Measurements from ENCODE around the gene HMCN2.

The HMCN2 gene

DNA sequence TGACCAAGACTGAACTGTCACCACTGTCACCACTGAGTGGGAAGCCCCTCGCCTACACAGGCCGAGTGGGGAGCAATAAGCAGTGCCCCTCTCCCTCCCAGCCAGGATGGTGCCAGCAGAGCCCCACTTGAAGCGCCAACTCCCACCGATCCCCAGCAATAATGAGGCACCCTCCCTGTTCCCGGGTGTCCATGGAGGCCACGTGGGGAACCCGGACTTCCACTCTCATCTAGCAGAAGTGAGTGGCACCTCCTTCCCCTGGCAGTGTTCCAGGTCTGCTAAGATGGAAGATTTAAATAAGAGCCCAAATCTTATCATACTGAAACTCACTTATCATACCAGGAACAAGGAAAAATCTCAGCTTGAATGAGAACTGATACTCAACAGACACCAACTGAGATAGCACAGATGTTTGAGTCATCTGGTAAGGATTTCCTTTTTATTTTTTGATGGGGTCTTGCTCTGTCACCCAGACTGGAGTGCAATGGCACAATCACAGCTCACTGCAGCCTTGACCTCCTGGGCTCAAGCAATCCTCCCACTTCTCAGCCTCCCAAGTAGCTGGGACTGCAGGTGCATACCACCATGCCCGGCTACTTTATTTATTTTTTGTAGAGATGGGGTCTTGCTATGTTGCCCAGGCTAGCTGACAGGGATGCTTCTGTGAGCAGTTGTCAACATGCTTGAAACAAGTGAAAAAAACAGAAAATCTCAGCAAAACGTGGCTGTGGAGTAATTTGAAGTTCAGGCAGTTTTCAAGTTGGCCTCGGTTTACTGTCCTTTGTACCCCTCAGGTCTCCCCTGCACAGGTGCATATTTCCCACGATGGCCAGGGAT lies 149.6 kb downstream of the HMCN2 start:
- no peak for DNase-seq (ENCODE audit: low read depth, low spot score)
- no peak overlapping the region for H3K4me3 ChIP-seq (ENCODE audit: low read length)

DNA sequence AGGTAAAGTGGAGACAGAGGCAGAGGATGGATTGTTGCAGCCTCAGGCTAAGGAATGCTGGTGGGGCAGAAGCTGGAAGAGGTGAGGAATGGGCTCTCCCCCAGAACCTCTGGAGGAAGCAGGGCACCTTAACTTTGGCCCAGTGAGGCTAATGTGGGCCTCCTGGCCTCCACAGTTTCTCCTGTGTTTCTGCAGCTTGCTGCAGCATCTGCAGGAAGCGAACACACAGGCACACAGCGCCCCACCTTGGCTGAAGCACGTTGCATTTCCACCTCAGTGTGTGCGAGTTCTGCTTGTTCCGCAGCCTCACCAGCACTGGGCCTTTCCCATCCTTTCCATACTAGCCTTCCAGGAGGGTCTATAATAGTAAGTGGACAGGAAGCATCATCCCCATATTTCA lies 152.0 kb downstream of the HMCN2 start:
- no peak overlapping the region for H3K4me3 ChIP-seq (ENCODE audit: low read length)
- no peak for DNase-seq (ENCODE audit: low read depth, low spot score)

DNA sequence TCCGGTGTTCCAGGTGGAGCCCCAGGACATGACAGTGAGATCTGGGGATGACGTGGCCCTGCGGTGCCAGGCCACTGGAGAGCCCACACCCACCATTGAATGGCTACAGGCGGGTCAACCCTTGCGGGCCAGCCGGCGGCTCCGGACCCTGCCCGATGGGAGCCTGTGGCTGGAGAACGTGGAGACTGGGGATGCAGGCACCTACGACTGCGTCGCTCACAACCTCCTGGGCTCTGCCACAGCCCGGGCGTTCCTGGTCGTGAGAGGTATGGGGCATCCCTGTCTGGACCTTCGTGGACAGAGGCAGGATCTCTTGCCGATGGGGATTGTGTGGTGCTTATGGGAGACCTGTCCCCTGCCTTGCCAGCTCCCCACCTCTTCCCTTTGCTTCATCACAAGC lies 153.2 kb downstream of the HMCN2 start:
- DNase-seq (ENCODE audit: low read depth, low spot score): no peak

DNA sequence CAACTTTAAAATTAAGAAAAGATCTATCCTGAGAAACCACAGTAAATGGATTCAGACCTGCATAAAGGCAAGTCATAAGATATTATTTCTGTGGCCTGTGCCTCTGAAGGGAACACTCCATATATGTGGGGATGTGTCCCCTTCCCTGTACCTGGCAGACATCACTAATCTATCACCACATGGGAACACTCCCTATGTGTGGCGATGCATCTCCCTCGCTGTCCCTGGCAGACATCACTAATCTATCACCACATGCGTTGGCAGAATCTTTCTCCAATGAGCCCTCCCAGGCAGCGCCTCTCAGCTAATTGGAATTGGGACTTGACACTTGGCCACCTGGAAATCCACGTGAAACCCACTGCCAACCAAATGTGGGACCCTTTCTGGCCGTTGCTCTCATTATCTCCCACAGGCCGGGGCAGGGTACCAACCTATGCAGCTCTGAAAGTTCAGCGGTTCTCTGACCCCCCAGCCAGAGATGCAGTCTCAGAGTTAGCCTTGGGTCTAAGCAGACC lies 154.0 kb downstream of the HMCN2 start:
- no peak overlapping the region for H3K4me3 ChIP-seq (ENCODE audit: low read length)
- DNase-seq (ENCODE audit: low read depth, low spot score): no peak

More for the DNA sequence above, 153.2 kb downstream of the HMCN2 start:
- H3K4me3 ChIP-seq (ENCODE audit: low read length): no peak overlapping the region

DNA sequence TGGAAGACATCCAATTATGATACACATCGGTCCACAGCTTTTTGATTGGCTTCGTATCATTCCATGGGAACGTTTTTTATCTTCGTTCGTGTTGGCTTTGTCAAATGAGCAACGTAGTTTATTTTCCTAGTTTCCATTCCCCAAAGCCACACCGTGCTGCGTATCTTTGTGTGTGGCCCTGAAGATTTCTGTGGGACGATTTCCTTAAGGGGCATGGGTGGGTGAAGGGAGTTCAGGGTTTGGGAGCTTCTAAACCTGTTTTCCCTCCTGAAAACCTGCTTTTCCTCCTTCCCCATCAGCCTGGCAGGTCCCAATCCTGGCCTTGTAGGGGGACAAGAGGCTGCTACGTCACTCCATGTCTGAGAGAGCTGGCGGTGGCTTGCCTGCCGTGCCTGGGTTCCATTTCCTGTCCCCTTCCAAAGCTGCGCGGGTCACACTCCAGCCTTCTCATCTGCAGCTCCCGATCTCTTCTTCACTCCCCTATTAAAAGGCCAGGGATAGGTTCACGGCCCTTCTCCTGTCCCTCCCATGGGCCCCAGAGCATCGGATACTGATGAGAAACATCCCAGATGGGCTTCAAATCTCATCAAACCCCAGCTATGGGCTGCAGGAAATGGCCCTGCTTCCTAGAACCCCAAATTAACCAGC lies 155.7 kb downstream of the HMCN2 start:
- no peak for DNase-seq (ENCODE audit: low read depth, low spot score)
- H3K4me3 ChIP-seq (ENCODE audit: low read length): no peak overlapping the region

DNA sequence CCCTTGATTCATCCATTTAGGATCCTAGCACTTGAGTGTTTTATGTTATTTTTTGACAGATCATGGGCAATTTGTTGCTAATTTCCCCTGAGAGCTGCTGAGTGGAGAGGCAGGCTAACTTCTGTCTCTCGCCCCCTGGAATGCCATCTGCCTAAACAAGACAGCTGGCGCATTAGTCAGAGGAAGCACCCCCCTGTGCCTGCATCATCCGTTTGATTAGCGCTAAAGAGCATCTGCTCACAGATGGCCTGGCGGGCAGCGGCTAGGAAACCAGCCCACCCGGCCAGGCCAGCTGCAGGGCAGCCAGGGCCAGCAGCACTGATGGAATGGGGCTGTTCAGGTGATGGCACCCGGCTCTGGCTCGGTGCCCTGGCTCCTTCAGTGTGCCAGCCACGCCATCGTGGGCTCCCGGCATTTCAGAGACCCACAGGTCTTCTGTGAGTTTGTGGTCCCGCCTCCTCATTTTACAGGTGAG lies 156.3 kb downstream of the HMCN2 start:
- DNase-seq (ENCODE audit: low read depth, low spot score): no peak
- H3K4me3 ChIP-seq (ENCODE audit: low read length): no peak overlapping the region

DNA sequence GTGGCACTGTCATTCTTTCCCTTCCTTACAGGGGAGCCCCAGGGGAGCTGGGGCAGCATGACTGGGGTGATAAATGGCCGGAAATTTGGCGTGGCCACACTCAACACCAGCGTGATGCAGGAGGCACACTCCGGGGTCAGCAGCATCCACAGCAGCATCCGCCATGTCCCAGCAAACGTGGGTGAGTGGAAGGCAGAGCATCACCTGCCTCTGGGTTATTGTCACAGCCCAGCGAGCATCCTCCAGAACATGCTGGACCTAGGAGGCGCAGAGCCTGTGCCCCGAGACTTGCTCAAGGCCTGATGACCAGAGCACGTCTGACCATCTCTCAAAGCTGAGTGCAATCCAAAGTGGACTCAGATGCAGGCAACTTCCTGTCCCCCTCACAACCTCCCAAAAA lies 157.0 kb downstream of the HMCN2 start:
- DNase-seq (ENCODE audit: low read depth, low spot score): no peak
- H3K4me3 ChIP-seq (ENCODE audit: low read length): no peak overlapping the region

DNA sequence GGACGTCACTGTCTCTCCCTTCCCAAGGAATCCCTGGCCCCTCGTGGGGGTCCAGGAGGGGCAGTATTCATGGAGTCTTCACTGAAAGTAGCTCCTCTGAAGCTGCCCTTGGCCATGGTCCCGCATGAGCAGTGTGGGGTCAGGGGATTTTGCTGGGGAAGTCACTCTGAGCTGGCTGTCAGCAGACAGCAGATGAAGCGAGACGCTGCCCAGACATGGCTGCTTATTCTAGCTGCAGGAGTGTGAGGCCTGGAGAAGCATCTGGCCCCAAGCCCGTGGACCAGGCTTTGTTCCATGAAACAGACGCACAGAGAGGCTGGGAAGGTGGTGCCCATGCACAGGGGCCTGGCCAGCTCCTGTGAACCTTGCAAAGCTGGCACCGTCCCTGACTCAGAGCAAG lies 157.7 kb downstream of the HMCN2 start:
- no peak overlapping the region for H3K4me3 ChIP-seq (ENCODE audit: low read length)
- no peak for DNase-seq (ENCODE audit: low read depth, low spot score)

DNA sequence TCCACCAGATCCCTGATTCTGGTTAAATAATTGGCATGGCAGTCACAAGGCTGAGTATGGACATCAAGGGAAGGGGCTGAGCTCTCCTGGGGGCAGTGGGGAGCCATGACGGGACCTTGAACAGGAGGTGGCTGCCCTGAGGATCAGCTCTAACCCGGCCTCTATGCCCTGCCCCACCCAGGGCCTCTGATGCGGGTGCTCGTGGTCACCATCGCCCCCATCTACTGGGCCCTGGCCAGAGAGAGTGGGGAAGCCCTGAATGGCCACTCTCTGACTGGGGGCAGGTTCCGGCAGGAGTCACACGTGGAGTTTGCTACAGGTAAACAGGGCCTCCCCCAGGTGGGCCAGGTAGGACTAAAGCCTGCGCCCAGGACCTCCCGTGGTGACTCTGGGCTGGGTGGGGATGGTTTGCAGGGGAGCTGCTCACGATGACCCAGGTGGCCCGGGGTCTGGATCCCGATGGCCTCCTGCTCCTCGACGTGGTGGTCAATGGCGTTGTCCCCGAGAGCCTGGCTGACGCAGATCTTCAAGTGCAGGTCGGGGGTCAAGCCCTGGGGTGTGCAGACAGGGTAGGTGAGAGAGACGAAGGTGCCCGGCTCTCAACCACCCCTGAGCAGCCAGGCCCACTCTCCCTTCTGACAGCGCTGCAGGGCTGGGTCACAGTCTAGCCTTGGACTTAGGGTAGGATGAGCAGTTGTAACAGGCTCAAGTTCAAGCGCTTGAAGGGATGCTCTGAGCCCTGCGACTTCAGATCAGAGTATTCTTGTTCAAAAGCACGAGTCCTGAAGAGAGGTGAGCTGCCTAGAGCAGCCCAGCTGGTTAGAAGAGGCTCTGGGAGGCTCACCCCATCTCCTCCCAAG lies 159.3 kb downstream of the HMCN2 start:
- no peak for DNase-seq (ENCODE audit: low read depth, low spot score)
- no peak overlapping the region for H3K4me3 ChIP-seq (ENCODE audit: low read length)

DNA sequence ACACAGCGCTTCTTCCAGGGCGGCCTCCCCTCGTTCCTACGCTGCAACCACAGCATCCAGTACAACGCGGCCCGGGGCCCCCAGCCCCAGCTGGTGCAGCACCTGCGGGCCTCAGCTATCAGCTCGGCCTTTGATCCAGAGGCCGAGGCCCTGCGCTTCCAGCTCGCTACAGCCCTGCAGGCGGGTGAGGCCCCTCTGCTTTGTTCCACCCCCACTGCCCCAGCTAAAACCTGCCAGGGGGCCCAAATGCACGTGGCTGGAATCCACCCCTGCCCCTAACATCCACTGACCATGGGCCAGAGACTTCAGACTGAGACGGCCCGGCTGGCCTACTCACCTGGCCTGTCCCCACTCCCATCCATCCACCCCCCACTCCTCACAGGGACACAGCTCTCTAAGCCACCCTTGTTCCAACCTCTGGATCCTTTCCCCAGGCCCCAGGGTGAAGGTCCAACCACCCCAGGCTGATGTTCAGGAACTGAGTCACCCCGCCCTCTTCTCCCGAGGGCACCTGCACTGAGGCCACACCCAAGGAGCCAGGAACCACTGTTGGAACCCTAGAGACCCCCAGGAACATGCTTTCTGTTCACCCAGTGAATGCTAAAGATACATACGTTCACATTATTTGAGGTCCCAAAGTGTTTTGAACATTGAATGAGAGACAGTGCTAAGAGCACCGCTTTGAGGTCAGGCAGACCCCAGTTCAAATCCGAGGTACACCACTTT lies 160.3 kb downstream of the HMCN2 start:
- no peak overlapping the region for H3K4me3 ChIP-seq (ENCODE audit: low read length)
- no peak for DNase-seq (ENCODE audit: low read depth, low spot score)

DNA sequence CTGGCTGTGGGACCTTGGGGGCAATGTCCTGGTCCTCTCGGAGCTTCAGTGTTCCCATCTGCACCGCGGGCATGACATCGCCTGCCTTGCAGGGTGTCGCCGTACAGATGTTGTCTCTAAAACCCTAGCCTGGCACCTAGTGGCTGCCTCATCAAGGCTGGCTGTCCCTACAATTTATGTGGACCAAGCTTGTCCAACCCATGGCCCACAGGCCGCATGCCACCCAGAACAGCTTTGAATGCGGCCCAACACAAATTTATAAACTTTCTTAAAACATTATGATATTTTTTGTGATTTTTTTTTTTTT lies 160.9 kb downstream of the HMCN2 start:
- no peak overlapping the region for H3K4me3 ChIP-seq (ENCODE audit: low read length)
- no peak for DNase-seq (ENCODE audit: low read depth, low spot score)

DNA sequence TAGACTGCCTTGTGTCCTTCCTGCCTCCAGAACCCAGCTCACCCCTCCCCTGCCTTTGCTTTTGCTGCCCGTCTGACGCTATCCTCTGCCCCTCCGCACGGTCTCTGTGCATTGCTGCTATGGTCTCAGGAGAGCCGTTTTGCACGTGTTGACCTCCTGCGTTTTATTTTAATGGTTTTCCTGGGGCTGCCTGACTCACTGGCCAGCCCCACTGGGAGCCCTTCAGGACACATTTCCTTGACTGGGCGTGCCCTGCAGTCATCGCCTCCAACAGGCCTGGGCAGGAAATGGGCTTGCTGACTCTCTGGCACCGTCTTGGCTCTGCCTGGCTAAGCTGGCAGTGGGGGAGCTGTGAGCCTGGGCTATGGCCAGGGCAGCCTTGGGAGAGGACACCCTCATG lies 161.3 kb downstream of the HMCN2 start:
- DNase-seq (ENCODE audit: low read depth, low spot score): no peak
- H3K4me3 ChIP-seq (ENCODE audit: low read length): no peak overlapping the region

DNA sequence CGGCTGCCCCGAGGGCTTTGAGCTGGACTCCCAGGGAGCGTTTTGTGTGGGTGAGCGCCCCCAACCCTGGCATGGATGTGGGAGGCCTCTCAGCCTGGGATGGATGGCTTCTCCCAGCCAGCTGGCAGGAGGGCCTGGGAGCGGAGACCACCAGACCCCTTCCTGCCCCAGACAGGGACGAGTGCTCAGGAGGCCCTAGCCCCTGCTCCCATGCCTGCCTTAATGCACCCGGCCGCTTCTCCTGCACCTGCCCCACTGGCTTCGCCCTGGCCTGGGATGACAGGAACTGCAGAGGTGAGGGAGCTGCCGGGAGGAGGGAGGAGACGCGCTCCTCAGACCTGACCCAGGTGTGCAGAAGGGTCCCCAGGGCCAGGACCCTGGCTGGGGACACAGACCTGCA lies 161.8 kb downstream of the HMCN2 start:
- DNase-seq (ENCODE audit: low read depth, low spot score): no peak
- H3K4me3 ChIP-seq (ENCODE audit: low read length): no peak overlapping the region

DNA sequence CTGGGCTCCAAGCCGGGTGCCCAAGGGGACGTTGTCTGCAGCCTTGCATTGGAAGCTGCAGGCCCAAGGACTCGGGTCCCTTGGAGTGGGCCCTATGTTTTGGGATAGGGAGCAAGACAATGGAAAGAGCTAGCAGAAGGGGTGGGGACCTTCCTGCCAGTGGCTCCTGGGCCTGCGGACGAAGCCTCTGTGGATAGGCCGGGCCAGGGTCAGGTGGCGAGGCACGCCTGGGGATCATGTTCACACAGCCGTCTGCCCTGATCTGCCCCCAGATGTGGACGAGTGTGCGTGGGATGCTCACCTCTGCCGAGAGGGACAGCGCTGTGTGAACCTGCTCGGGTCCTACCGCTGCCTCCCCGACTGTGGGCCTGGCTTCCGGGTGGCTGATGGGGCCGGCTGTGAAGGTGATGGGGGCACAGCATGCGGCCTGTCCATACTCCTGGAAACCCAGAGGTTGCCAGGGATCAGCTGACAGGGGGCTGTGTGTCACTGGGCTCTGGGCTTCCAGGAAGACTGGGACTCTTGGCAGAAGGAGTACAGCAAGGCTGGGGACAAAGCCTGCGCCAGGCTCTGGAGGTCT lies 162.6 kb downstream of the HMCN2 start:
- no peak overlapping the region for H3K4me3 ChIP-seq (ENCODE audit: low read length)
- DNase-seq (ENCODE audit: low read depth, low spot score): no peak

DNA sequence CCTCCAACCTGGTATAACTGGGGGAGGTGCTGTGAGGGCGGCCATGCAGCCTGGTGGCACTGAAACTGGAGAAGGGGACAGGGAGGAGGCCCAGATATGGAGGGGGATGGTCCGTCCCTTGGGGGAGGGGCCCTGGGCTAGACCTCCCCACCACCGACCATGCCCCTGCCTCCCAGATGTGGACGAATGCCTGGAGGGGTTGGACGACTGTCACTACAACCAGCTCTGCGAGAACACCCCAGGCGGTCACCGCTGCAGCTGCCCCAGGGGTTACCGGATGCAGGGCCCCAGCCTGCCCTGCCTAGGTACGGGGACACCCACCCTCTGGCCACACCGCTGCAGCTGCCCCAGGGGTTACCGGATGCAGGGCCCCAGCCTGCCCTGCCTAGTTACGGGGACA lies 163.8 kb downstream of the HMCN2 start:
- no peak for DNase-seq (ENCODE audit: low read depth, low spot score)
- no peak overlapping the region for H3K4me3 ChIP-seq (ENCODE audit: low read length)

DNA sequence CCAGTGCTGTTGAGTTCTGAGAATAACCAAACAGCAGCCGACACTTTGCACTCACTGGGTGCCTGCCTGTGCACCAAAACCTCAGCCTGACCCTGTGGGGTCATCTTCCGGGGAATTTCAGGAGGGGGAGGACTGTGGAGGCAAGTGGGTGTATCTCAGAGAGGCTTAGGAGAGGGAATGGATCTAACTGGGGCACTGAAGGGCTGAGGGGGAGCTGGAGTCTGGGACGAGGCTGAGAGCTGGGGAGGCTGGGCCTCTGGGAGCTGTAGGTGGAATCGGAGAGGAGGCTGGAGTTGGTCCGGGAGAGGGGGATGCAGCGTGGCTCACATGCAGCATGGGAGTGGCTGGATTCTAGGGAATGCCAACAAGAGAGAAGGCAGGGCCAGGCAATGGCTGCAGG lies 164.3 kb downstream of the HMCN2 start:
- DNase-seq (ENCODE audit: low read depth, low spot score): no peak
- no peak overlapping the region for H3K4me3 ChIP-seq (ENCODE audit: low read length)

DNA sequence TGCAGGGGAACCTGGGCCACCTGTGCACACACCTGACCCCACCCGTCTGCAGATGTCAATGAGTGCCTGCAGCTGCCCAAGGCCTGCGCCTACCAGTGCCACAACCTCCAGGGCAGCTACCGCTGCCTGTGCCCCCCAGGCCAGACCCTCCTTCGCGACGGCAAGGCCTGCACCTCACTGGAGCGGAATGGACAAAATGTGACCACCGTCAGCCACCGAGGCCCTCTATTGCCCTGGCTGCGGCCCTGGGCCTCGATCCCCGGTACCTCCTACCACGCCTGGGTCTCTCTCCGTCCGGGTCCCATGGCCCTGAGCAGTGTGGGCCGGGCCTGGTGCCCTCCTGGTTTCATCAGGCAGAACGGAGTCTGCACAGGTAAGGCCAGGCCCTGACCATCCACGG lies 164.7 kb downstream of the HMCN2 start:
- no peak for DNase-seq (ENCODE audit: low read depth, low spot score)
- no peak overlapping the region for H3K4me3 ChIP-seq (ENCODE audit: low read length)

DNA sequence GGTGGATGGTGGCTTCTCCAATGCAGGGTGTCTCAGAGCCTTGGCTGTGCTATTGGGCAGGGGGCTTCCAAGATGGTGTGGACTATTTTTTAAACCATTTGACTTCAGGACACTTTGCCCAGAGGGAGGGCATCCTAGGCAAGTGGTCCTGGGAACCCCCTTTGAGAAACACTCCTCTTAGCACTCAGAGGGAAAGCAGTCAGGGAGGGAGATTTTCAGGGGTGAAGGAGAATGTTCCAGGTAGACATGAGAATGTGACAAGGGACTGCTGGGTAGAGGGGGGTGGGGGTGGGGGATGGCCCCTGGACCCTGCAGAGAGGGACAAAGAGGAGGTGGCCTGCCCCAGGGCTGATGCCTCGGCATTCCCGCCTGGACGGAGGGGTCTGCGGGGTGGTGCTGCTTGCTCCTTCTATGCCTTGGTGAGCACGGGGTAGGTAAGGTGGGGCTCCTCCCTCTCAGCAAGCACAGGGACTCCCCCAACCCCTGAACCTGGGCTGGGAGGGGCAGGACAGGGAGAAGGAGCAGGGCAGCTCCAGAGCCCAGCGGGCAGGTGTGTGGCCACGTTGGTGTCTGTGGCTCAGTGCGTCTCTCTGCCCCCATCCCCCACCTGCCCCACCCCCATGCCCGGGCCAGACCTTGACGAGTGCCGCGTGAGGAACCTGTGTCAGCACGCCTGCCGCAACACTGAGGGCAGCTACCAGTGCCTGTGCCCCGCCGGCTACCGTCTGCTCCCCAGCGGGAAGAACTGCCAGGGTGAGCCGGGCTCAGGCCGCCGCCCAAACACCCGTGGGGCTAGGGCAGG lies 165.4 kb downstream of the HMCN2 start:
- no peak overlapping the region for H3K4me3 ChIP-seq (ENCODE audit: low read length)
- DNase-seq (ENCODE audit: low read depth, low spot score): no peak

All from Jurkat, Clone E6-1 (cell line).